CD4-positive, CD25-positive, alpha-beta regulatory T cell (primary cell): ENCODE results near the gene ARHGAP45. TPM values are rescaled to one million over a fixed set of nuclear protein-coding genes. Genes with fewer than 3 reads are reported as not detected.

Experiments
- ATAC-seq, 2 donors: fragments of 150-1000 bp; cut with Tn5 transposase; one replicate each; pipeline ENCODE4 v1.10.0; 2021; ENCODE audit warnings: low read depth in 2 of 2, moderate number of reproducible peaks in 2 of 2, moderate library complexity in 1 of 2
- DNase-seq, 3 donors: peaks; one replicate each; pipeline versions ENCODE4 v3.0.0 to v3.0.0-alpha.2; 2012 to 2022; ENCODE audit warnings: mixed read lengths in 1 of 3
- H3K27ac ChIP-seq: one replicate; pipeline ENCODE4 v1.7.0; 2013; ENCODE audit warnings: mild to moderate bottlenecking, low read length; ENCODE audit not compliant: insufficient read depth, poor library complexity, severe bottlenecking
- H3K27me3 ChIP-seq: one replicate; pipeline ENCODE4 v1.7.0; 2013; ENCODE audit warnings: low read length; ENCODE audit not compliant: control insufficient read depth, insufficient read depth
- H3K36me3 ChIP-seq: one replicate; pipeline ENCODE4 v1.7.0; 2013; ENCODE audit warnings: mild to moderate bottlenecking, low read length, moderate library complexity; ENCODE audit not compliant: control insufficient read depth, insufficient read depth
- H3K4me1 ChIP-seq: 2 replicates; pipeline ENCODE4 v1.7.0; 2013; ENCODE audit warnings: mild to moderate bottlenecking, low read length; ENCODE audit not compliant: insufficient read depth, control insufficient read depth, poor library complexity, severe bottlenecking
- H3K4me3 ChIP-seq: one replicate; pipeline ENCODE4 v1.7.0; 2013; ENCODE audit warnings: low read depth, mild to moderate bottlenecking, low read length, moderate library complexity
- H3K9me3 ChIP-seq, 2 experiments: 1 replicate in 1 of 2; 2 replicates in 1 of 2; pipeline ENCODE4 v1.7.0; 2013; ENCODE audit warnings: low read length in 2 of 2, mild to moderate bottlenecking in 1 of 2, moderate library complexity in 1 of 2; ENCODE audit not compliant: control insufficient read depth in 2 of 2
- H3K27ac Mint-ChIP-seq, 3 donors: one replicate each; pipeline ENCODE4 v1.8.0; 2020 to 2022; ENCODE audit warnings: mild to moderate bottlenecking in 3 of 3, mixed read lengths in 3 of 3, moderate library complexity in 2 of 3
- H3K27me3 Mint-ChIP-seq: one replicate; pipeline ENCODE4 v1.8.0; 2022; ENCODE audit warnings: mild to moderate bottlenecking, mixed read lengths
- H3K36me3 Mint-ChIP-seq: one replicate; pipeline ENCODE4 v1.8.0; 2020; ENCODE audit warnings: mixed read lengths
- H3K4me1 Mint-ChIP-seq, 4 donors: one replicate each; pipeline ENCODE4 v1.8.0; 2020 to 2022; ENCODE audit warnings: mixed read lengths in 4 of 4, mild to moderate bottlenecking in 1 of 4
- H3K4me3 Mint-ChIP-seq, 4 donors: one replicate each; pipeline ENCODE4 v1.8.0; 2020 to 2022; ENCODE audit warnings: mild to moderate bottlenecking in 4 of 4, mixed read lengths in 4 of 4, moderate library complexity in 3 of 4
- H3K9me3 Mint-ChIP-seq, 7 donors: one replicate each; pipeline ENCODE4 v1.8.0; 2020 to 2022; ENCODE audit warnings: mixed read lengths in 7 of 7, mild to moderate bottlenecking in 3 of 7, moderate library complexity in 2 of 7
- polyA plus RNA-seq, 4 donors: library from polyadenylated mRNA; unstranded; fragments of 300-500 nt; fragmentation: Illumina TruSeq; gene quantifications; one replicate each; pipeline ENCODE4 v1.2.3, GENCODE V29; 2021
- total RNA-seq: library from RNA; stranded (reverse); gene quantifications from one replicate; pipeline ENCODE4 v1.2.3, GENCODE V29; 2022

Gene ARHGAP45
- total and polyA plus RNA-seq, 5 donors from 2014 or later, result 258 to 756 (median 284) TPM

GRCh38 chr19:1090731-1091543 lies 24.0 kb downstream of the ARHGAP45 start:
- peak overlapping the region in 2 of 4 donors; percentile 35 to 65 for H3K4me3 Mint-ChIP-seq
- peaks cover 7% of the 10 kb centered on the region for H3K36me3 Mint-ChIP-seq
- no peak overlapping the region for H3K27ac Mint-ChIP-seq

GRCh38 chr19:1091544-1092175 lies 24.7 kb downstream of the ARHGAP45 start:
- Histone ChIP-seq H3K9me3 (no peaks in the 10 kb centered on the region), H3K27ac (no peak overlapping the region), H3K27me3 (no peaks in the 10 kb centered on the region), H3K4me3 (no peak overlapping the region), H3K4me1 (peaks cover 69% of the 10 kb centered on the region), H3K36me3 (peaks cover 5% of the 10 kb centered on the region)
- Mint-ChIP-seq H3K9me3 (peaks cover 0 to 2% (median 0%) of the 10 kb centered on the region in 7 donors), H3K27ac (no peak overlapping the region), H3K4me3 (peak overlapping the region in 1 of 4 donors; percentile 89), H3K27me3 (peaks cover 6% of the 10 kb centered on the region), H3K4me1 (peaks cover 8 to 55% (median 26%) of the 10 kb centered on the region in 4 donors), H3K36me3 (peaks cover 7% of the 10 kb centered on the region)
- no peak for DNase-seq
- no peak for ATAC-seq

More at GRCh38 chr19:1090731-1091543, 24.0 kb downstream of the ARHGAP45 start:
- Histone ChIP-seq H3K9me3 (no peaks in the 10 kb centered on the region), H3K36me3 (peaks cover 12% of the 10 kb centered on the region), H3K27ac (no peak overlapping the region), H3K4me1 (peaks cover 68% of the 10 kb centered on the region), H3K27me3 (no peaks in the 10 kb centered on the region), H3K4me3 (no peak overlapping the region)
- peaks cover 6 to 54% (median 22%) of the 10 kb centered on the region in 4 donors for H3K4me1 Mint-ChIP-seq
- peaks cover 0 to 2% (median 0%) of the 10 kb centered on the region in 7 donors for H3K9me3 Mint-ChIP-seq
- H3K27me3 Mint-ChIP-seq, result peaks cover 4% of the 10 kb centered on the region
- ATAC-seq (no peak), DNase-seq (no peak)

DNA sequence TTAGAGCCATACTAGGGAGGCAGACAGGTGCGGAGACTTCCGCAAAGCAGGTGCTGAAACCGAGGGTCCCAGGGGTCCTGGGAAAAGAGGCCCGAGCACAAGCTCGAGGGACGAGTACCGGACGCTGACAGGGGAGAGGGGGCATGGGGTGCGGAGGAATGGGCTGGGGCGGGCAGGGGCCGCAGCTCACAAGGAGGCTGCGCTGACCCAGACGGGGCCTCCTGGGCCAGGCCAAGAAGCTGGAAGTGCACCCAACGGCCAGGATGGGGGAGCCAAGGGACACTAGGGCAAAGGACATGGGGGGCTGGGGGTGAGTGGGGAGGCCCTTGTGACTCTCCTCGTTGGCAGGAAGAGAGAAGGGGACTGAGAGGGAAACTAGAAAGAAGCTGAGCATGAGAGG lies 26.4 kb downstream of the ARHGAP45 start:
- H3K27ac Mint-ChIP-seq, result peak overlapping the region in 1 of 3 donors; percentile 15
- Histone ChIP-seq H3K9me3 (no peaks in the 10 kb centered on the region), H3K36me3 (no peaks in the 10 kb centered on the region), H3K4me3 (no peak overlapping the region), H3K27me3 (no peaks in the 10 kb centered on the region), H3K27ac (no peak overlapping the region), H3K4me1 (peaks cover 53% of the 10 kb centered on the region)
- H3K27me3 Mint-ChIP-seq, result peaks cover 6% of the 10 kb centered on the region
- H3K9me3 Mint-ChIP-seq, result peaks cover 0 to 2% (median 0%) of the 10 kb centered on the region in 7 donors
- no peak for ATAC-seq
- H3K36me3 Mint-ChIP-seq, result no peaks in the 10 kb centered on the region
- DNase-seq, result no peak
- peaks cover 3 to 49% (median 19%) of the 10 kb centered on the region in 4 donors for H3K4me1 Mint-ChIP-seq
- peak overlapping the region; percentile 89 to 96 (median 91) for H3K4me3 Mint-ChIP-seq

DNA sequence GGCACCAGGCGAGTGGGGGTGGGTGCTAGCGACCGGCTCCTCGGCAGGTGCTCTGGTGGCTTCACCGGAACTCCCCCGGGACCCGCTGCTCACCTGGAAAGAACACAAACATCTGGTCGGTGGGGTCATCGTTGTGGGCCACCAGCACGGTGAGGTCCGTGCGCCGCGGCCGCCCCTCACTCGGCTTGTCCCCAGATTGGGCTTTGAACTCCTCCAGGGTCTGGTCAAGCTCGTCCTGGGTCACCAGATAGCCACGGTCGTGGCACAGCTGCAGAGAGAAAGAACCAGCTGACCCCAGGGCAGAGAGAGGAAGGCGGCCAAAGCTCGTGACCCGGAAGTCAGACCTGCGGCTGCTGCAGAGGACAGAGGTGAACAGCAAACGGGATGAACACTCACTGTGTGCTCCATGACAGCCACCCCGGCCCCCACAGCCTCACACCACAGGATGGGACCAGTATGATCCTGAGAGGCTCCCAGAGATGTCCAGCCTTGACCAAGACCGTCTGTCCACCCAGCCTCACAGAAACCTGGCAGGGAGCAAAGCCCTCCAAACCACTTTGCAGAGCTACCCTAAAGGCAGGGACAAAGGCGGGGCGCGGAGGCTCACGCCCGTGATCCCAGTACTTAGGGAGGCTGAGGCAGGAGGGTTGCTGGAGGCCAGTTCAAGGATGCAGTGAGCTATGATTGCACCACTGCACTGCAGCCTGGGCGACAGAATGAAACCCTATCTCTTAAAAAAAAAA lies 27.0 kb downstream of the ARHGAP45 start:
- Histone ChIP-seq H3K27me3 (no peaks in the 10 kb centered on the region), H3K4me1 (peaks cover 47% of the 10 kb centered on the region), H3K4me3 (peak overlapping the region; percentile 64), H3K27ac (peak overlapping the region; percentile 37), H3K36me3 (no peaks in the 10 kb centered on the region), H3K9me3 (no peaks in the 10 kb centered on the region)
- no peak for ATAC-seq
- no peak for DNase-seq
- H3K27ac Mint-ChIP-seq, result peak overlapping the region; percentile 52 to 86 (median 83)
- peaks cover 0 to 3% (median 0%) of the 10 kb centered on the region in 7 donors for H3K9me3 Mint-ChIP-seq
- peak overlapping the region; percentile 89 to 96 (median 91) for H3K4me3 Mint-ChIP-seq
- H3K27me3 Mint-ChIP-seq, result peaks cover 6% of the 10 kb centered on the region
- H3K36me3 Mint-ChIP-seq, result no peaks in the 10 kb centered on the region
- H3K4me1 Mint-ChIP-seq, result peaks cover 4 to 48% (median 18%) of the 10 kb centered on the region in 4 donors

GRCh38 chr19:1094655-1094977 lies 27.6 kb downstream of the ARHGAP45 start:
- Histone ChIP-seq H3K9me3 (no peaks in the 10 kb centered on the region), H3K4me3 (peak overlapping the region; percentile 64), H3K36me3 (no peaks in the 10 kb centered on the region), H3K27me3 (no peaks in the 10 kb centered on the region), H3K4me1 (peaks cover 47% of the 10 kb centered on the region), H3K27ac (peak overlapping the region; percentile 84)
- Mint-ChIP-seq H3K4me3 (peak overlapping the region; percentile 89 to 96 (median 91)), H3K4me1 (peaks cover 4 to 49% (median 18%) of the 10 kb centered on the region in 4 donors), H3K9me3 (peaks cover 0 to 3% (median 0%) of the 10 kb centered on the region in 7 donors), H3K36me3 (no peaks in the 10 kb centered on the region), H3K27me3 (peaks cover 6% of the 10 kb centered on the region), H3K27ac (peak overlapping the region; percentile 76 to 86 (median 83))
- DNase-seq (no peak), ATAC-seq (no peak)

DNA sequence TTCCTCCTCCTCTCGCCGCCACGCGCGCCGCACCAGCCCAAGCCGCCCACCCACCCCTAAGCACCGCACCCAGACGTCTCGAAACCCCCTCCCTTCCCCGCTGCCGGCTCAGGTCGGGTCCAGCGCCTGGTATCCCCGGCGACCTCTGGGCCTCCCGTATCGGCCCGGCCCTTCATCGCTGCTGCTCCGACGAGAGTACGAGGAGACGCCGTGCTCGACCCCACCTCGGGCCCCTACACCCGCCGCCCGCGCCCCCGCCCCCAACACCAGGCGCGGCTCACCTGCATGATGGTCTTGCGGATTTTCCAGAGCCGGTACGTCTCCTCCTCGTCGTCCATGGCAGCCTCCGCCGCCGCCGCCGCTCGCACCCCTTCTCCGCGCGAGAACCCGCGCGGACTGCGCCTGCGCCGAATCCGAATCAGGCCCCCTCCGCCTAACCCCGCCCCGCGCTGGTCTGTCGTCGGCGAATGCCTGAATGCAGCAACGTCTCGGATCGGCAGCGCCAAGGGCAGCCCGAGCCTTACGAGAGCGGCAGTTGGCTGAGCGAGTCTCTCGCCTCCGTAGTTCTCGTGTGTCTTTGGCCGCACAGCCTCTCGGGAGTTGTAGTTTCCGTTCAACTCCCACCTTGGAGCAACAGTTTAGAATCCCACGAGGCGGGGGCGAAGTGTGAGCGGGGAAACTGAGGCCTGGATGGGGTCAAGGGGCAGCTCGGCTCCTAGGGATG lies 28.2 kb downstream of the ARHGAP45 start, which contains the start of gene POLR2E:
Gene POLR2E, minus strand, starts transcription at position 398 of the 724 bp plus-strand sequence. Its CDS starts 60 bp downstream, at position 338.
- Histone ChIP-seq H3K27ac (peak within 1 kb of the TSS; percentile 84), H3K4me1 (peaks cover 44% of the 10 kb centered on the region), H3K36me3 (no peaks in the 10 kb centered on the region), H3K4me3 (peak within 1 kb of the TSS; percentile 64), H3K9me3 (no peaks in the 10 kb centered on the region), H3K27me3 (no peaks in the 10 kb centered on the region)
- Mint-ChIP-seq H3K27ac (peak within 1 kb of the TSS; percentile 86 to 94 (median 93)), H3K27me3 (peaks cover 6% of the 10 kb centered on the region), H3K4me3 (peak within 1 kb of the TSS; percentile 89 to 96 (median 91)), H3K36me3 (no peaks in the 10 kb centered on the region), H3K9me3 (peaks cover 0 to 3% (median 0%) of the 10 kb centered on the region in 7 donors), H3K4me1 (peaks cover 4 to 53% (median 18%) of the 10 kb centered on the region in 4 donors)
- ATAC-seq (peak; percentile 98), DNase-seq (peak; percentile 96 to 98 (median 98))

DNA sequence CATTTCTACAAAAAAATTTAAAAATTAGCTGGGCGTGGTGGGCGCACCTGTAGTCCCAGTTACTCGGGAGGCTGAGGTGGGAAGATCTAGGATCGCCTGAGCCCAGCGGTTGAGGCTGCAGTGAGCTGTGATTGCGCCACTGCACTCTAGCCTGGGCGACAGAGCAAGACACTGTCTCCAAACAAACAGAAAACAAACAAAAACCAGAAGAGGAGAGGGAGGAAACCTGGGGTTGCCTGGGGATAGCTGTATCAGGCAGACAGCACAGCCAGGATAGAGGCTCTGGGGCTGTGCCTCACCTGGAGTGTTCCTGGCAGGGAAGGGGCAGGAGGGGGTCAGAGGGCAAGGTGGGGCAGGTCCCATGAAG lies 30.8 kb downstream of the ARHGAP45 start:
- DNase-seq (no peak), ATAC-seq (no peak)
- Histone ChIP-seq H3K27ac (no peak overlapping the region), H3K4me1 (peaks cover 58% of the 10 kb centered on the region), H3K9me3 (no peaks in the 10 kb centered on the region), H3K27me3 (no peaks in the 10 kb centered on the region), H3K36me3 (no peaks in the 10 kb centered on the region), H3K4me3 (no peak overlapping the region)
- Mint-ChIP-seq H3K36me3 (no peaks in the 10 kb centered on the region), H3K4me3 (no peak overlapping the region), H3K27me3 (peaks cover 6% of the 10 kb centered on the region), H3K27ac (no peak overlapping the region), H3K4me1 (peaks cover 4 to 63% (median 22%) of the 10 kb centered on the region in 4 donors), H3K9me3 (peaks cover 0 to 4% (median 0%) of the 10 kb centered on the region in 7 donors)
